Ovary (tissue), 9 donors: ENCODE results near the gene DLG5. TPM values are rescaled to one million over a fixed set of nuclear protein-coding genes. Genes with fewer than 3 reads are reported as not detected.
A peak's percentile ranks its signal among the peaks of the same experiment; 100 is the strongest.

ENCODE experiments used
- DNase-seq, 5 donors: peaks; one replicate each; pipeline ENCODE4 v3.0.0-alpha.2; 2019 to 2020
- H3K27ac ChIP-seq, 2 donors: fragments of 200-600 bp; one replicate each; pipeline versions ENCODE4 v1.5.1 to v1.8.0; 2019 to 2022
- H3K27me3 ChIP-seq: fragments of 200-600 bp; one replicate; pipeline ENCODE4 v1.8.0; 2022
- H3K36me3 ChIP-seq: fragments of 200-600 bp; sonication (generic); one replicate; pipeline ENCODE4 v1.5.1; 2019
- H3K4me1 ChIP-seq: one replicate; pipeline ENCODE4 v1.8.1; 2013; ENCODE audit warnings: mild to moderate bottlenecking, moderate library complexity; ENCODE audit not compliant: insufficient read depth
- H3K4me3 ChIP-seq: fragments of 200-600 bp; sonication (generic); one replicate; pipeline ENCODE4 v1.5.1; 2017
- H3K9me3 ChIP-seq, 2 donors: fragments of 200-600 bp in 1 of 2; sonication (generic) in 1 of 2; one replicate each; pipeline versions ENCODE4 v1.5.1 to v1.8.1; 2013 to 2019; ENCODE audit warnings: mild to moderate bottlenecking in 1 of 2, moderate library complexity in 1 of 2
- EP300 ChIP-seq: sonication (generic); formaldehyde crosslinking; IDR thresholded peaks from one replicate; pipeline ENCODE4 v1.6.1; 2017; ENCODE audit warnings: antibody characterized with exemption
- POLR2A ChIP-seq: fragments of 450-650 bp; IDR thresholded peaks from one replicate; pipeline ENCODE4 v1.6.1; 2017; ENCODE audit warnings: antibody characterized with exemption, mild to moderate bottlenecking, moderate library complexity
- WGBS, 3 donors: extraction: QIAGEN DNeasy Blood & Tissue Kit in 1 of 3; methylation state at CpG; one replicate each; pipeline versions ENCODE4 v1.1.5 to v1.1.7; 2013 to 2017; 5-methylcytosine and 5-hydroxymethylcytosine counted together
- intact Hi-C, 4 donors: fragments of 100-400 bp; cut with DNase I; formaldehyde crosslinking; loops; one replicate each; pipeline versions ENCODE4 v1.11.0 to v1.15.1; 2022 to 2023
- polyA plus RNA-seq, 2 donors: library from polyadenylated mRNA; stranded (reverse); fragments of 200-250 nt in 1 of 2; fragments of 350-450 nt in 1 of 2; fragmentation: Illumina TruSeq in 1 of 2; extraction: RNeasy Lipid Tissue Mini Kit (QIAGEN cat#74804) in 1 of 2; gene quantifications; one replicate each; pipeline ENCODE4 v1.2.3, GENCODE V29; 2013 to 2014
- total RNA-seq, 7 donors: library from RNA; depleted of rRNA in 2 of 7; stranded (reverse); fragments of >200 nt in 2 of 7; fragmentation: NEBNext Ultra II Directional in 3 of 7; extraction: Animal tissue kit (Norgen Biotek cat#: 25700) in 3 of 7; gene quantifications; one replicate each; pipeline versions ENCODE4 v1.1.0 to v1.2.4, GENCODE V29; 2016 to 2023
- TF ChIP-seq, protein P1 (sequence below), 3 donors: fragments of 450-650 bp in 2 of 3; fragments of 200-600 bp in 1 of 3; IDR thresholded peaks; one replicate each; pipeline versions ENCODE4 v1.5.1 to v1.8.0; 2016 to 2022; ENCODE audit warnings: antibody characterized with exemption in 3 of 3, mild to moderate bottlenecking in 1 of 3
- donor health status: DM: no; HTN: no; CAD: no; lungs with moderate emphysema.
- donor health status: DM: no; HTN: no; CAD: no.
- donor health status: Bipolar disorder and iron deficiency.
- donor health status: DM: yes; HTN: yes; CAD: no.
- donor health status: DM: no; HTN: no; CAD: no.
- donor health status: DM: yes; HTN: yes; CAD: no.

Gene DLG5
- total and polyA plus RNA-seq, 9 donors: 29.1 to 71.9 (median 42.8) TPM

DNA sequence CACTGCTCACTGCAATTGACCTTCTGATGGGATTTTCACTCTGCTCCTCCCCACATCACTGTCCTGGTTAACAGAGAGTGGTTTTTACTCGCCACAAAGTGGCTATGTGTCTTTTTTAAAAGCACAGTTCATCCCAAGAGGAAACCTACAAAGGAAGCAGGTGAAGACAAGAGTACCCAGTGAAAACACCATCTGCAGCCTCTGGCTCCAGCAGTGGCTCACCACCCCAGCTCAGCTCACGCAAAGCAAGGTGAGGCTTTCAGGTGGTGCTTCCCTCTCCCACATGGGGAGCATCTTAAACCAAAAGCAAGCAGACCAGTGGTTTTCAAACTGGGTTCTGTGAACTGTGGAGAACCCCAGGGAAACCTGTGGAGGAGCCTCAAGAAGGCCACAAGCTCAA, 14.0 kb downstream of the DLG5 start:
- Histone ChIP-seq H3K27me3 (no peaks in the 10 kb centered on the region), H3K9me3 (no peaks in the 10 kb centered on the region), H3K4me1 (peaks cover 33% of the 10 kb centered on the region), H3K36me3 (no peaks in the 10 kb centered on the region), H3K27ac (no peak overlapping the region), H3K4me3 (no peak overlapping the region)
- 92 to 98% (median 92%) methylated on average over 2 of the region's 2 CpGs for WGBS, 3 donors
- intact Hi-C loops: no loop called here
- TF ChIP-seq, protein P1, sequence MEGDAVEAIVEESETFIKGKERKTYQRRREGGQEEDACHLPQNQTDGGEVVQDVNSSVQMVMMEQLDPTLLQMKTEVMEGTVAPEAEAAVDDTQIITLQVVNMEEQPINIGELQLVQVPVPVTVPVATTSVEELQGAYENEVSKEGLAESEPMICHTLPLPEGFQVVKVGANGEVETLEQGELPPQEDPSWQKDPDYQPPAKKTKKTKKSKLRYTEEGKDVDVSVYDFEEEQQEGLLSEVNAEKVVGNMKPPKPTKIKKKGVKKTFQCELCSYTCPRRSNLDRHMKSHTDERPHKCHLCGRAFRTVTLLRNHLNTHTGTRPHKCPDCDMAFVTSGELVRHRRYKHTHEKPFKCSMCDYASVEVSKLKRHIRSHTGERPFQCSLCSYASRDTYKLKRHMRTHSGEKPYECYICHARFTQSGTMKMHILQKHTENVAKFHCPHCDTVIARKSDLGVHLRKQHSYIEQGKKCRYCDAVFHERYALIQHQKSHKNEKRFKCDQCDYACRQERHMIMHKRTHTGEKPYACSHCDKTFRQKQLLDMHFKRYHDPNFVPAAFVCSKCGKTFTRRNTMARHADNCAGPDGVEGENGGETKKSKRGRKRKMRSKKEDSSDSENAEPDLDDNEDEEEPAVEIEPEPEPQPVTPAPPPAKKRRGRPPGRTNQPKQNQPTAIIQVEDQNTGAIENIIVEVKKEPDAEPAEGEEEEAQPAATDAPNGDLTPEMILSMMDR (IDR thresholded peaks at IDR 0.05): no peak
- TF ChIP-seq POLR2A (no peak), EP300 (no peak)
- DNase-seq: no peak

DNA sequence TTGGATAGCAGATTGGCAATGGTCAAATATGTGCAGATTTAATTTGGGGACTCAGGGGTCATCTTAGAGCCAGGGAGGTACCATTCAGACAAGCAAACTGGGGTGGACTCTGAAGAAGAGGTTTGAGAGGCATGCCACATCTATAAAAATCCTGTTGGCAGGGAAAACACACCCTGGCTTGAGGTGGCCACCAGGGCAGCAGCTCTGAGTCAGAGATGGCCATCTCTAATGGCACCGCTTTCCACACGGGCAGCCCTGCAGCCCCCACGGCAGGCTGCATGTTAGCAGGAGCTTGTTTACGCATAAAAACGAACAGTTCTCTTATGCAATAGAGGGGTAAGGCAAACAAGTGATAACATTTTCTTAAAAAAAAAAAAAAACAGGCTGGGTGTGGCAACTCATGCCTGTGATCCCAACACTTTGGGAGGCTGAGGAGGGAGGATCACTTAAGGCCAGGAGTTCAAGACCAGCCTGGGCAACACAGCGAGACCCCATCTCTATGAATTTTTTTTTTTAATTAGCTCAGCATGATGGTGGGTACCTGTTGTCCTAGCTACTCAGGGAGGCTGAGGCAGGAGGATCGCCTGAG, 14.9 kb downstream of the DLG5 start:
- peak in 3 of 5 donors; percentile 40 to 57 (median 43) for DNase-seq
- TF ChIP-seq, protein P1 (IDR thresholded peaks at IDR 0.05): no peak
- no peak for TF ChIP-seq POLR2A
- TF ChIP-seq EP300: no peak
- H3K4me3 ChIP-seq: no peak overlapping the region
- no peaks in the 10 kb centered on the region for H3K36me3 ChIP-seq
- WGBS, 3 donors: 45 to 63% (median 53%) methylated on average over 7 of the region's 7 CpGs
- peaks cover 37% of the 10 kb centered on the region for H3K4me1 ChIP-seq
- no peak overlapping the region for H3K27ac ChIP-seq
- no peaks in the 10 kb centered on the region for H3K27me3 ChIP-seq
- intact Hi-C loops: no loop called here
- no peaks in the 10 kb centered on the region for H3K9me3 ChIP-seq

DNA sequence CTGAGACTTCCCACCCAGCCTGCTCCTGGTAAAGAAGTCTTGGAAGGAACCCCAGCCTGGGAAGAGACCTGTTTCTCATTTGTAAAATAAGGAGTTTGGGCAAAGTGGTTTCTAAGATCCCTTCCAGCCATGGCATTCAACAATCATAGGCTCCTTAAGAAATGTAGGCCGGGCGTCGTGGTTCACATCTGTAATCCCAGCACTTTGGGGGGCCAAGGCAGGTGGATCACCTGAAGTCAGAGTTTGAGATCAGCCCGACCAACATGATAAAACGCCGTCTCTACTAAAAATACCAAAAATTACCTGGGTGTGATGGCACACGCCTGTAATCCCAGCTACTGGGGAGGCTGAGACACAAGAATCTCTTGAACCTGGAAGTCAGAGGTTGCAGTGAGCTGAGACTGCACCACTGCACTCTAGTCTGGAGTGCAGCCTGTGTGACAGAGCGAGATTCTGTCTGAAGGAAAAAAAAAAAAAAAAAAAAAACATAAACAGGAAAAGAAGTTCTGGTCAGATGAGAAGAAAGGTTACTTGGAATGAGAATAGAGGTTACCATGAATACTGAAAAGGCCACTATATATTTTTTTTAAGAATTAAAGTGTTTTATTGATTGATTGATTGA, 15.9 kb downstream of the DLG5 start:
- H3K36me3 ChIP-seq: no peaks in the 10 kb centered on the region

DNA sequence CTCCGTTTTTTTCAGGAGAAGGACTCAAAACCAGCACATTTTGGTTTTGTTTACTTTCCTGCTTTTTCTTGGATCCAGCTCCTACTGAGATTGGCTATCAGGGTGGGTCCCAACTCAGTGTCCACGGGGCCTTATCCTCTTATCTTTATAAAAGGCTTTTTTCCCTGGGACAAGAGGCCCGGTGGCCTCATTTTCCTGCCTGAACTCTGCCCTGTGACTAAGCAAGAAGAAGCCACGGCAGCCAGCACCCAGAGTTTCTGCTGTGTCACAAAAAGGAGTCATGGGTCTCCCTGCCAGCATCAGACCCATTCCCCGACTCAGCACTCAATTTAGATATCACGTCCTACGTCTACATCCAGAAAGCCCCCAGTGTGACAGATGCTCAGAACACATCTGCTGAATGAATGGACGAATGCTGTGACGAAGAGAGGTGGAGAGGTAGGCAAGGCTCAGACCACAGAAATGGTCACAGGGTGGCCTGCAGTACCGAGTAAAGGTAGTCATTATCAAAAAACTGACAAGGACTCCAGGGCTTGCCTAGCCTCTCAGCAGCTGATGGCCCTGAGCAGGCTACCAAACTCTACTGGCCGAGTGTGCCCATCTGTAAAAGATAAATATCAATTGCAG, 16.7 kb downstream of the DLG5 start:
- TF ChIP-seq EP300: no peak
- TF ChIP-seq, protein P1 (IDR thresholded peaks at IDR 0.05): no peak
- no peak for TF ChIP-seq POLR2A
- Histone ChIP-seq H3K27ac (no peak overlapping the region), H3K36me3 (no peaks in the 10 kb centered on the region), H3K9me3 (no peaks in the 10 kb centered on the region), H3K4me1 (peaks cover 37% of the 10 kb centered on the region), H3K4me3 (no peak overlapping the region), H3K27me3 (no peaks in the 10 kb centered on the region)
- DNase-seq: peak in 2 of 5 donors; percentile 39 to 55
- WGBS, 3 donors: 57 to 59% (median 58%) methylated on average over 11 of the region's 11 CpGs
- intact Hi-C loops: no loop called here

More for the DNA sequence above, 15.9 kb downstream of the DLG5 start:
- Histone ChIP-seq H3K27ac (no peak overlapping the region), H3K9me3 (no peaks in the 10 kb centered on the region), H3K4me1 (peaks cover 39% of the 10 kb centered on the region), H3K4me3 (no peak overlapping the region), H3K27me3 (no peaks in the 10 kb centered on the region)
- intact Hi-C loops: no loop called here
- DNase-seq: no peak
- no peak for TF ChIP-seq POLR2A
- TF ChIP-seq, protein P1 (IDR thresholded peaks at IDR 0.05): no peak
- TF ChIP-seq EP300: no peak
- 91 to 98% (median 94%) methylated on average over 8 of the region's 8 CpGs for WGBS, 3 donors
